Liver (tissue), 3 donors: ENCODE data around the gene APBA1.

Experiments used
- GABPA ChIP-seq, 2 donors: IDR thresholded peaks in 1 of 2; conservative IDR thresholded peaks in 1 of 2; 2 replicates each; pipeline ENCODE4 v1.6.1; 2016; ENCODE audit warnings: antibody characterized with exemption in 2 of 2, mild to moderate bottlenecking in 1 of 2, moderate library complexity in 1 of 2
- HNF4A ChIP-seq, 2 donors: conservative IDR thresholded peaks; 2 replicates each; pipeline ENCODE4 v1.6.1; 2016; ENCODE audit warnings: antibody characterized with exemption in 2 of 2, mild to moderate bottlenecking in 2 of 2
- HNF4G ChIP-seq: IDR thresholded peaks from 2 replicates; pipeline ENCODE4 v1.6.1; 2016; ENCODE audit warnings: antibody characterized with exemption
- JUND ChIP-seq, 2 donors: IDR thresholded peaks; 2 replicates each; pipeline ENCODE4 v1.6.1; 2016; ENCODE audit warnings: antibody characterized with exemption in 2 of 2
- RAD21 ChIP-seq, 2 donors: IDR thresholded peaks; 2 replicates each; pipeline ENCODE4 v1.6.1; 2016; ENCODE audit warnings: antibody characterized with exemption in 2 of 2, mild to moderate bottlenecking in 2 of 2
- TF ChIP-seq, protein P1 (sequence below): fragments of 150-350 bp; IDR thresholded peaks from 2 replicates; pipeline ENCODE4 v1.5.1; 2017; ENCODE audit warnings: improper control_type of control experiment, low read depth, low read length; ENCODE audit not compliant: missing input control
- TF ChIP-seq, protein P2 (sequence below): IDR thresholded peaks from 2 replicates; pipeline ENCODE4 v1.6.1; 2016; ENCODE audit warnings: antibody characterized with exemption
- TF ChIP-seq, protein P3 (sequence below): IDR thresholded peaks from 2 replicates; pipeline ENCODE4 v1.6.1; 2016; ENCODE audit warnings: antibody characterized with exemption
- TF ChIP-seq, protein P4 (sequence below): IDR thresholded peaks from 2 replicates; pipeline ENCODE4 v1.6.1; 2016; ENCODE audit warnings: antibody characterized with exemption, mild to moderate bottlenecking
- TF ChIP-seq, protein P5 (sequence below): IDR thresholded peaks from 2 replicates; pipeline ENCODE4 v1.6.1; 2016; ENCODE audit warnings: antibody characterized with exemption
- donor health status: healthy.
- donor health status: healthy.

DNA sequence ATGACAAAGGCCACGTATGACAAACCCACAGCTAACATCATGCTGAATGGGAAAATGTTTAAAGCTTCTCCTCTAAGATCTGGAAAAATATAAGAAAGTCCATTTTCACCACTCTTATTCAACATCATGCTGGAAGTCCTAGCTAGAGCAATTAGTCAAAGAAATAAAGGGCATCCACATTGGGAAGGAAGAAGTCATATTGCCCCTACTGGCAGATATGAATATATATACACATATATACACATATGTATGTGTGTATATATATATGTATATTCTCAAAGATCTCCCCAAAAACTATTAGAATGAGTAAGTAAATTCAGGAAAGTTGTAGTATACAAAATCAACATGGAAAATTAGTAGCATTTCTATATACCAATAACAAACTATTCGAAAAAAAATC, 17.1 kb downstream of the APBA1 start:
- TF ChIP-seq, protein P1, sequence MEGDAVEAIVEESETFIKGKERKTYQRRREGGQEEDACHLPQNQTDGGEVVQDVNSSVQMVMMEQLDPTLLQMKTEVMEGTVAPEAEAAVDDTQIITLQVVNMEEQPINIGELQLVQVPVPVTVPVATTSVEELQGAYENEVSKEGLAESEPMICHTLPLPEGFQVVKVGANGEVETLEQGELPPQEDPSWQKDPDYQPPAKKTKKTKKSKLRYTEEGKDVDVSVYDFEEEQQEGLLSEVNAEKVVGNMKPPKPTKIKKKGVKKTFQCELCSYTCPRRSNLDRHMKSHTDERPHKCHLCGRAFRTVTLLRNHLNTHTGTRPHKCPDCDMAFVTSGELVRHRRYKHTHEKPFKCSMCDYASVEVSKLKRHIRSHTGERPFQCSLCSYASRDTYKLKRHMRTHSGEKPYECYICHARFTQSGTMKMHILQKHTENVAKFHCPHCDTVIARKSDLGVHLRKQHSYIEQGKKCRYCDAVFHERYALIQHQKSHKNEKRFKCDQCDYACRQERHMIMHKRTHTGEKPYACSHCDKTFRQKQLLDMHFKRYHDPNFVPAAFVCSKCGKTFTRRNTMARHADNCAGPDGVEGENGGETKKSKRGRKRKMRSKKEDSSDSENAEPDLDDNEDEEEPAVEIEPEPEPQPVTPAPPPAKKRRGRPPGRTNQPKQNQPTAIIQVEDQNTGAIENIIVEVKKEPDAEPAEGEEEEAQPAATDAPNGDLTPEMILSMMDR = no peak
- TF ChIP-seq HNF4G (no peak), GABPA (IDR thresholded peaks at IDR 0.05 in 1 of 2, conservative IDR thresholded peaks at IDR 0.05 in 1 of 2) (no peak), RAD21 (IDR thresholded peaks at IDR 0.05) (no peak), HNF4A (conservative IDR thresholded peaks at IDR 0.05) (no peak), JUND (IDR thresholded peaks at IDR 0.05) (no peak)
- TF ChIP-seq, protein P2, sequence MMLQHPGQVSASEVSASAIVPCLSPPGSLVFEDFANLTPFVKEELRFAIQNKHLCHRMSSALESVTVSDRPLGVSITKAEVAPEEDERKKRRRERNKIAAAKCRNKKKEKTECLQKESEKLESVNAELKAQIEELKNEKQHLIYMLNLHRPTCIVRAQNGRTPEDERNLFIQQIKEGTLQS = no peak
- TF ChIP-seq, protein P3, sequence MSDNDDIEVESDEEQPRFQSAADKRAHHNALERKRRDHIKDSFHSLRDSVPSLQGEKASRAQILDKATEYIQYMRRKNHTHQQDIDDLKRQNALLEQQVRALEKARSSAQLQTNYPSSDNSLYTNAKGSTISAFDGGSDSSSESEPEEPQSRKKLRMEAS = no peak
- TF ChIP-seq, protein P4, sequence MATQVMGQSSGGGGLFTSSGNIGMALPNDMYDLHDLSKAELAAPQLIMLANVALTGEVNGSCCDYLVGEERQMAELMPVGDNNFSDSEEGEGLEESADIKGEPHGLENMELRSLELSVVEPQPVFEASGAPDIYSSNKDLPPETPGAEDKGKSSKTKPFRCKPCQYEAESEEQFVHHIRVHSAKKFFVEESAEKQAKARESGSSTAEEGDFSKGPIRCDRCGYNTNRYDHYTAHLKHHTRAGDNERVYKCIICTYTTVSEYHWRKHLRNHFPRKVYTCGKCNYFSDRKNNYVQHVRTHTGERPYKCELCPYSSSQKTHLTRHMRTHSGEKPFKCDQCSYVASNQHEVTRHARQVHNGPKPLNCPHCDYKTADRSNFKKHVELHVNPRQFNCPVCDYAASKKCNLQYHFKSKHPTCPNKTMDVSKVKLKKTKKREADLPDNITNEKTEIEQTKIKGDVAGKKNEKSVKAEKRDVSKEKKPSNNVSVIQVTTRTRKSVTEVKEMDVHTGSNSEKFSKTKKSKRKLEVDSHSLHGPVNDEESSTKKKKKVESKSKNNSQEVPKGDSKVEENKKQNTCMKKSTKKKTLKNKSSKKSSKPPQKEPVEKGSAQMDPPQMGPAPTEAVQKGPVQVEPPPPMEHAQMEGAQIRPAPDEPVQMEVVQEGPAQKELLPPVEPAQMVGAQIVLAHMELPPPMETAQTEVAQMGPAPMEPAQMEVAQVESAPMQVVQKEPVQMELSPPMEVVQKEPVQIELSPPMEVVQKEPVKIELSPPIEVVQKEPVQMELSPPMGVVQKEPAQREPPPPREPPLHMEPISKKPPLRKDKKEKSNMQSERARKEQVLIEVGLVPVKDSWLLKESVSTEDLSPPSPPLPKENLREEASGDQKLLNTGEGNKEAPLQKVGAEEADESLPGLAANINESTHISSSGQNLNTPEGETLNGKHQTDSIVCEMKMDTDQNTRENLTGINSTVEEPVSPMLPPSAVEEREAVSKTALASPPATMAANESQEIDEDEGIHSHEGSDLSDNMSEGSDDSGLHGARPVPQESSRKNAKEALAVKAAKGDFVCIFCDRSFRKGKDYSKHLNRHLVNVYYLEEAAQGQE = no peak
- TF ChIP-seq, protein P5, sequence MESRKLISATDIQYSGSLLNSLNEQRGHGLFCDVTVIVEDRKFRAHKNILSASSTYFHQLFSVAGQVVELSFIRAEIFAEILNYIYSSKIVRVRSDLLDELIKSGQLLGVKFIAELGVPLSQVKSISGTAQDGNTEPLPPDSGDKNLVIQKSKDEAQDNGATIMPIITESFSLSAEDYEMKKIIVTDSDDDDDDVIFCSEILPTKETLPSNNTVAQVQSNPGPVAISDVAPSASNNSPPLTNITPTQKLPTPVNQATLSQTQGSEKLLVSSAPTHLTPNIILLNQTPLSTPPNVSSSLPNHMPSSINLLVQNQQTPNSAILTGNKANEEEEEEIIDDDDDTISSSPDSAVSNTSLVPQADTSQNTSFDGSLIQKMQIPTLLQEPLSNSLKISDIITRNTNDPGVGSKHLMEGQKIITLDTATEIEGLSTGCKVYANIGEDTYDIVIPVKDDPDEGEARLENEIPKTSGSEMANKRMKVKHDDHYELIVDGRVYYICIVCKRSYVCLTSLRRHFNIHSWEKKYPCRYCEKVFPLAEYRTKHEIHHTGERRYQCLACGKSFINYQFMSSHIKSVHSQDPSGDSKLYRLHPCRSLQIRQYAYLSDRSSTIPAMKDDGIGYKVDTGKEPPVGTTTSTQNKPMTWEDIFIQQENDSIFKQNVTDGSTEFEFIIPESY = no peak
